ENCODE data around the gene GRAMD1A.
A peak's percentile ranks its signal among the peaks of the same experiment; 100 is the strongest.

GRAMD1A gene

DNA sequence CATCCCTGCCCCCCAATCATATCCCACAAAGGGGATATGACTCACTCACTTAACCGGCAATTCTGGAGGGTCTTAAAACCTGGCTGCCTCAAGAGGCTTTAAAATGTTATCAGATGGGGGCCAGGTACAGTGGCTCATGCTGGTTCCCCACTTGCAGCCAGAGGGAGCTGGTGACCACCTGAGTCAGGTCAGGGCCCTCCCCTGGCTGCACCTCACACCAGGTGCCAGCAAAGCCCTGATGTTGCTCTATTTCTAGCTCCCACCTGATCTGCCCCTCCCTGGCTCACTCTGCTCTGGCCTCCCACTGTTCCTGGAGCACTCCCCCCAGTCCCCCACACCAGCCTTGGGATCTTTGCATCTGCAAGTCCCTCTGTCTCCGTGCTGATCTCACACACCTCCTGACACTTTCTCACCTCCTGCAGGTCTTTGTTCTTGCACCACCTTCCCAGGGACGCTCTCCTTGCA is 55.6 kb downstream of the GRAMD1A start:
- no peak for DNase-seq (ENCODE audit: low spot score)

DNA sequence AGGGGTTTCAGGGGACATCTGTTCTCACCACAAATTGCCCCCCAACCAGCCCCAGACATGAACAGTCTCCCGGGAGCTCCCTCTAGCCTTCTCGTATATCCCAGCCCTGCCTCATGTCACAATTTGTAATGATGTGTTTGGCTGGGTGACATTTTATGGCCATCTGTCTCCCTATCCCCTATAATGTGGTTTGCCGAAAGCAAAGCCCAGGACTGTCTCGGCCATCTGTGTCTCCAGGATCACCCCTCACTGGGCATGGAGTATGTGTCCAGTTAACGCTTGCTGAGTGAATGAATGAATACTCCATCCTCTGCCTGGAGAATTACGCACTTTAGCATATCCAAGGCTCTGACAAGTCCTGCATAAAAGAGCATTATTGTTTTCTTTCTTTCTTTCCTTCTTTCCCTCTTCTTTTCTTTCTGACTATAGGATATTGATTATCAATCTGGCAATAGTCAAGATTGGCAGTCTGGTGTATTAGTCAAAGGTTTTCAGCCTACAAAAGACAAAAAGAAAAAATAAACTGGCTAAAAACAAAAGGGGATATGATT is 56.5 kb downstream of the GRAMD1A start:
- DNase-seq (ENCODE audit: low spot score), result no peak

- DNase-seq (ENCODE audit: low spot score), result no peak
Observed at GRCh38 chr19:35058370-35058769, 58.2 kb downstream of the GRAMD1A start.

DNA sequence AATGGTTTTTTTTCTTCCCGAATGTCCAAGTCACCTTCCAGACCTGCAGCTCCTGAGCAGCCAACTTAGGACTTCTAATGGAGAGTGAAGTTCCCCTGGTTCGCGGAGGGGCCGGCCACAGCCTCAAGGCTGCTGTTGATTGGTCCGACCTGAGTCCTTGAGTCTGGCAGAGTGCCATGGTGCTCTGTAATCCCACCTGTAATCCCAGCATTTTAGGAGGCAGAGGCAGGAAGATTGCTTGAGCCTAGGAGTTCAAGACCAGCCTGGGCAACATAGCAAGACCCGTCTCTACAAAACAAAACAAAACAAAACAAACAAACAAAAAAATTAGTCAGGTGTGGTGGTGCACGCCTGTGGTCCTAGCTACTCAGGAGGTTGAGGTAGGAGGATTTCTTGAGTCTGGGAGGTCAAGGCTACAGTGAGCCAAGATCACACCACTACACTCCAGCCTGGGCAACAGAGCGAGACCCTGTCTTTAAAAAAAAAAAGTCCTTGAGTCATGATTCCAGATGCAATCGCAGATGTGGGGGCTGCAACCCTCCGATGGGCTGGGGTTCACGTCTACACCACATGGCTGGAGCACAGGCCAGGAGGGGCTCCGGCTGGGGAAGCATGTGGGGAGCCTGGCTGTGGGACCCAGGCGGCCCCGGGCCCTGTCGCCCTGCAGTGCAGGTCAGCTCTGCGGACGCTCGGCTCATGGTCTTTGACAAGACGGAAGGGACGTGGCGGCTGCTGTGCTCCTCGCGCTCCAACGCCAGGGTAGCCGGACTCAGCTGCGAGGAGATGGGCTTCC is 59.1 kb downstream of the GRAMD1A start:
- no peak for DNase-seq (ENCODE audit: low spot score)

GRCh38 chr19:35059799-35060091 is 59.6 kb downstream of the GRAMD1A start:
- DNase-seq (ENCODE audit: low spot score), result no peak

- DNase-seq (ENCODE audit: low spot score), result no peak
Observed at GRCh38 chr19:35060160-35060855, 60.2 kb downstream of the GRAMD1A start.

DNA sequence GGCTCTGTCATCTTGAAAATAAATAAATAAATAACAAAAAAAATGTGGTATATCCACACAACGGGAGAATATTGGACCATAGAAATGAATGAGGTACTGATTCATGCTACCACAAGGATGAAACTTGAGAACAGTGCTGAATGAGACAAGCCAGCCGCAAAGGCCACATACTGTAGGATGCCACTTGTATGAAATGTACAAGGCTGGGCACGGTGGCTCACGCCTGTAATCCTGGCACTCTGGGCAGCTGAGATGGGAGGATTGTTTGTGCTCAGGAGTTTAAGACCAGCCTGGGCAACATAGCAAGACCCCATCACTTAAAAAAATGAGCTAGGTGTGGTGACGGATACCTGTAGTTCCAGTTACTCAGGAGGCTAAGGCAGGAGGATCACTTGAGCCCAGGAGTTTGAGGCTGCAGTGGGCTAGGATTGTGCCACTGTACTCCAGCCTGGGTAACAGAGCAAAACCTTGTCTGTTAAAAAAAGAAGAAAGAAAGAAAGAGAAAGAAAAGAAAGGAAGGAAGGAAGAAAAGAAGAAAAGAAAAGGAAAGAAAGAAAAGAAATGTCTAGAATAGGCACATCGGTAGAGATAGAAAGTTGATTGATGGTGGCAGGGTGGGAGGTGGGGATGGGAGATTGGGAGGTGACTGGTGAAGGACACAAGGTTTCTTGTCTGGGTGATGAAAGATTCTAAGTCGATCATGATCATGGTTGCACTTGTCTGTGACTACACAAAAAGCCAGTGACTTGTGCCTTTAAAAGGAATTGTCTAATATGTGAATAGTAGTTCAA is 61.7 kb downstream of the GRAMD1A start:
- DNase-seq (ENCODE audit: low spot score), result no peak

GRCh38 chr19:35062942-35063341 is 62.8 kb downstream of the GRAMD1A start:
- no peak for DNase-seq (ENCODE audit: low spot score)

GRCh38 chr19:35063940-35064818 is 64.1 kb downstream of the GRAMD1A start:
- DNase-seq (ENCODE audit: low spot score), result peak; percentile 60

DNA sequence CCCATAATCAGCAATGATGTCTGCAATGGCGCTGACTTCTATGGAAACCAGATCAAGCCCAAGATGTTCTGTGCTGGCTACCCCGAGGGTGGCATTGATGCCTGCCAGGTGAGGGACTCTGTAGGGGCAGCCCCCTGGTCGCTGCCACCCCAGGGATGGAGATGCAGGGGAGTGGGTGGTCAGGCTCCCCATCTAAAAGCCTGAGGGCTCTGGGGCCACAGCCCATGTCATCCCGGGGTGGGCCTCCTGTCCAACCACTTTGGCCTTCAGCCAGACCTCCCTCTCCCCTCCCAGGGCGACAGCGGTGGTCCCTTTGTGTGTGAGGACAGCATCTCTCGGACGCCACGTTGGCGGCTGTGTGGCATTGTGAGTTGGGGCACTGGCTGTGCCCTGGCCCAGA is 65.5 kb downstream of the GRAMD1A start:
- no peak for DNase-seq (ENCODE audit: low spot score)

GRCh38 chr19:35066121-35066520 is 66.0 kb downstream of the GRAMD1A start:
- DNase-seq (ENCODE audit: low spot score), result no peak

- peak; percentile 90 for DNase-seq (ENCODE audit: low spot score)
Observed at GRCh38 chr19:35066691-35067563, 66.8 kb downstream of the GRAMD1A start.

DNA sequence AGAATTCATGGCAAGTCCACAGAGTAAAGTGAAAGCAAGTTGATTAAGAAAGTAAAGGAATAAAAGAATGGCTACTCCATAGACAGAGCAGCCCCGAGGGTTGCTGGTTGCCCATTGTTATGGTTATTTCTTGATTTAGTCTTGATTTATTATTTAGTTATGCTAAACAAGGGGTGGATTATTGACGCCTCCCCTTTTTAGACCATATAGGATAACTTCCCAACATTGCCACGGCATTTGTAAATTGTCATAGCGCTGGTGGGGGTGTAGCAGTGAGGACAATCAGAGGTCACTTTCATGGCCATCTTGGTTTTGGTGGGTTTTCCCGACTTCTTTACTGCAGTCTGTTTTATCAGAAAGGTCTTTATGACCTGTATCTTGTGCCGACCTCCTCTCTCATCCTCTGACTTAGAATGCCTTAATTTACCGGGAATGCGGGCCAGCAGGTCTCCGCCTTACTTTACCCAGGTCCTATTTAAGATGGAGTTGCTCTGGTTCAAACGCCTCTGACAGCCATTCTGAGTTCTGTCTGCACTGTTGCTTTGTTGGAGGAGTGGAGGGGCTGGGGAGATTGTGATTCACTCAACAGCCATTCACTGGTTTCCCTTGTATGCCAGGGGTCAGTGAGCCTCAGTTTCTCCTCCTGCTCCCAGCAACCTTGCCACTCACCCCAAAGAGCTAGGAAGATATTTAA is 69.0 kb downstream of the GRAMD1A start:
- DNase-seq (ENCODE audit: low spot score), result no peak

GRCh38 chr19:35069696-35070095 is 69.6 kb downstream of the GRAMD1A start:
- DNase-seq (ENCODE audit: low spot score), result no peak

DNA sequence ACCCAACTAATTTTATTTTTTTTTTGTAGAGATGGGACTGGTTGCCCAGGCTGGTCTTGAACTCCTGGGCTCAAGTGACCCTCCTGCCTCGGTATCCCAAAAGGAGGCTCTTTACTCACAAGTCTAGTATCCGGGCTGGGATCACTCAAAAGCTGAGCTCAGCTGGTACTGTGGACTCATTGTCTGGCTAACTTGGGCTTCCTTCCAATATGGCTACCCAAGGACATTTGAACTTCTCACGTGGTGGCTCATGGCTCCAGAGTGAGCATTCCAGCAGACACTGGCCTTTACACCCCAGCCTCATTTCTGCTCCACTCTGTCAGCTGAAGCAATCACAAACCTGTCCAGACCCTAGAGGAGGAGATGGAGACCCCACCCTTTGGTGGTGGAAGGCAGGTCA is 70.3 kb downstream of the GRAMD1A start:
- no peak for DNase-seq (ENCODE audit: low spot score)

- DNase-seq (ENCODE audit: low spot score), result no peak
Observed at GRCh38 chr19:35073516-35073915, 73.4 kb downstream of the GRAMD1A start.

GRCh38 chr19:35073941-35074340 is 73.8 kb downstream of the GRAMD1A start:
- no peak for DNase-seq (ENCODE audit: low spot score)

DNA sequence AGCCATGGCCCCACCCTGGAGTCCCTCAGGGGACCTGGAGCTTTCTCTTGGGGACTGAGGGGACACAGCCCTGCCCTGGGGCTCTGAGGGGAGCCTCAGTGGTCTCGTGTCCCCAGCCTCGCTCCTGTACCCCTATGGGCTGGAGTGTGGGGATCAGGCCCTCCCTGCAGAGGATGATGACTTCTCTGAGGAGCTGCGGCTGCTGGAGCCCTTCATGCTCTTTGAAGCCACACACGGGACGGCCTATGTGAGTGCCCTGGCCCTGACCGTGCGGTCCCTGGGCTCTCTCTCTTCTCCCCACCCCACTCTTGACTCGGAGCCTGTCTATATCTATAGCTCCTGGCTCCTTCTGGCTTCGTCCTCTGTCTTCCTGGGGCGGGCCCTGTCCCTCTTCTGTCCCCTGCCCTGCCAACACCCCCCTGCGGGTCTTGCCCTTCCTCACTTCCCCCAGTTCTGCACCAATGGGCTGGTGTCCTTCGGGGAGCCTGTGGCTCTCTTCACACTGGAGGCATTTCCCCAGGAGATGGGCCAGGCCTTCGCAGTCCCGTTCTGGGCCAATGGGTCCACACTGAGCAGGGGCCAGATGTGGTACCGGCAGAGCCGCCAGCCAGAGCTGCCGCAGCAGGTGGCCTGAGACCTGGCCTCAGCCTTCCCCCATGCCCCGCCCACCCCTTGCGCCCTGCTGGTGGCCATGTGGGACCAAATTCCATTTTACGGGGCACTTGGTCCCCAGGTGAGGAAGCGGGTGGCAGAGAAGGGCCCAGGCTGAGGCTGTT is 74.5 kb downstream of the GRAMD1A start:
- DNase-seq (ENCODE audit: low spot score), result no peak
